KMS-11 (cell line): ENCODE results near the gene PAM.

Source experiments
- H2AFZ ChIP-seq: fragments of 200-600 bp; sonication (generic); 2 replicates; pipeline ENCODE4 v1.6.1; 2016; ENCODE audit warnings: antibody characterized with exemption, mixed run types, low read depth
- H3K27ac ChIP-seq: fragments of 200-600 bp; sonication (generic); 2 replicates; pipeline ENCODE4 v1.6.1; 2016; ENCODE audit warnings: mild to moderate bottlenecking, mixed run types
- H3K27me3 ChIP-seq: fragments of 200-600 bp; sonication (generic); 2 replicates; pipeline ENCODE4 v1.6.1; 2017; ENCODE audit warnings: mild to moderate bottlenecking, low read depth, mixed run types, moderate library complexity; ENCODE audit not compliant: insufficient read depth
- H3K36me3 ChIP-seq: fragments of 200-600 bp; sonication (generic); 2 replicates; pipeline ENCODE4 v1.6.1; 2017; ENCODE audit warnings: mild to moderate bottlenecking, mixed run types; ENCODE audit not compliant: insufficient read depth
- H3K4me1 ChIP-seq: fragments of 200-600 bp; sonication (generic); 2 replicates; pipeline ENCODE4 v1.6.1; 2016; ENCODE audit warnings: mild to moderate bottlenecking, low read depth, mixed run types; ENCODE audit not compliant: poor library complexity, severe bottlenecking
- H3K4me2 ChIP-seq: fragments of 200-600 bp; sonication (generic); 2 replicates; pipeline ENCODE4 v1.7.0; 2016; ENCODE audit warnings: mild to moderate bottlenecking, mixed run types
- H3K4me3 ChIP-seq: fragments of 200-600 bp; sonication (generic); IDR thresholded peaks from 2 replicates; pipeline ENCODE4 v1.6.1; 2017; ENCODE audit warnings: low read depth, low read length, mixed read lengths; ENCODE audit not compliant: insufficient read depth
- H3K79me2 ChIP-seq: fragments of 200-600 bp; sonication (generic); 2 replicates; pipeline ENCODE4 v1.6.1; 2016; ENCODE audit warnings: low read depth, mixed run types; ENCODE audit not compliant: insufficient read depth
- H3K9ac ChIP-seq: fragments of 200-600 bp; sonication (generic); 2 replicates; pipeline ENCODE4 v1.6.1; 2016; ENCODE audit warnings: mild to moderate bottlenecking, mixed run types
- H4K20me1 ChIP-seq: fragments of 200-600 bp; sonication (generic); 2 replicates; pipeline ENCODE4 v1.6.1; 2016; ENCODE audit warnings: mild to moderate bottlenecking, mixed run types; ENCODE audit not compliant: insufficient read depth
- TF ChIP-seq, protein P1 (sequence below): fragments of 200-600 bp; sonication (generic); conservative IDR thresholded peaks from 2 replicates; pipeline ENCODE4 v1.6.1; 2017; ENCODE audit warnings: low read depth, mild to moderate bottlenecking, antibody characterized with exemption, low read length, moderate library complexity, mixed read lengths

PAM gene

GRCh38 chr5:102794677-102795331 is 39.7 kb downstream of the PAM start:
- H3K4me1 ChIP-seq, result no peaks in the 10 kb centered on the region
- no peak overlapping the region for H2AFZ ChIP-seq
- no peaks in the 10 kb centered on the region for H3K79me2 ChIP-seq
- H3K9ac ChIP-seq, result no peak overlapping the region
- no peaks in the 10 kb centered on the region for H3K27me3 ChIP-seq
- no peaks in the 10 kb centered on the region for H4K20me1 ChIP-seq
- H3K36me3 ChIP-seq, result no peaks in the 10 kb centered on the region
- H3K4me3 ChIP-seq, result no peak overlapping the region
- TF ChIP-seq, protein P1, sequence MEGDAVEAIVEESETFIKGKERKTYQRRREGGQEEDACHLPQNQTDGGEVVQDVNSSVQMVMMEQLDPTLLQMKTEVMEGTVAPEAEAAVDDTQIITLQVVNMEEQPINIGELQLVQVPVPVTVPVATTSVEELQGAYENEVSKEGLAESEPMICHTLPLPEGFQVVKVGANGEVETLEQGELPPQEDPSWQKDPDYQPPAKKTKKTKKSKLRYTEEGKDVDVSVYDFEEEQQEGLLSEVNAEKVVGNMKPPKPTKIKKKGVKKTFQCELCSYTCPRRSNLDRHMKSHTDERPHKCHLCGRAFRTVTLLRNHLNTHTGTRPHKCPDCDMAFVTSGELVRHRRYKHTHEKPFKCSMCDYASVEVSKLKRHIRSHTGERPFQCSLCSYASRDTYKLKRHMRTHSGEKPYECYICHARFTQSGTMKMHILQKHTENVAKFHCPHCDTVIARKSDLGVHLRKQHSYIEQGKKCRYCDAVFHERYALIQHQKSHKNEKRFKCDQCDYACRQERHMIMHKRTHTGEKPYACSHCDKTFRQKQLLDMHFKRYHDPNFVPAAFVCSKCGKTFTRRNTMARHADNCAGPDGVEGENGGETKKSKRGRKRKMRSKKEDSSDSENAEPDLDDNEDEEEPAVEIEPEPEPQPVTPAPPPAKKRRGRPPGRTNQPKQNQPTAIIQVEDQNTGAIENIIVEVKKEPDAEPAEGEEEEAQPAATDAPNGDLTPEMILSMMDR, result no peak
- H3K4me2 ChIP-seq, result no peak overlapping the region
- H3K27ac ChIP-seq, result no peak overlapping the region

DNA sequence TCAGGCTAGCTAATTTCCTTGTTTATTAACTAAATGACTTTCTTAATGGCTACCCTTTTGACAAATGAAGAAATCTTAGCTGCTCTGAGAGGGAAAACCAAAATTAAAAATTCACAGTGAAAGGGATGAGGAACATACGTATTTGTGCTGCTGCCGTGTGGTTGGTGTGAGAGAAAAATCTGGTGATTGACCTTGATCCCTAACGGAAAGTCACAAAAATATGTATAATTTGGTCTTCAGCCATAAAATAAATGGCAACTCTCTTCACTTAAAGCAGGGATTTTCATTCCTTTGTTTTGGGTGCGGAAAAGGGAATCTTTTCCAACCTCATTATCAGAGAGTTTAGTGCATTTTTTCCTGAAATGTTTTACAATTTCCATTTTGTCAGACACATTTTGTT is 40.4 kb downstream of the PAM start:
- no peaks in the 10 kb centered on the region for H3K36me3 ChIP-seq
- H2AFZ ChIP-seq, result no peak overlapping the region
- H3K4me2 ChIP-seq, result no peak overlapping the region
- no peaks in the 10 kb centered on the region for H3K79me2 ChIP-seq
- no peak overlapping the region for H3K27ac ChIP-seq
- no peaks in the 10 kb centered on the region for H3K4me1 ChIP-seq
- H3K27me3 ChIP-seq, result no peaks in the 10 kb centered on the region
- TF ChIP-seq, protein P1, result no peak
- no peaks in the 10 kb centered on the region for H4K20me1 ChIP-seq
- H3K4me3 ChIP-seq, result no peak overlapping the region
- H3K9ac ChIP-seq, result no peak overlapping the region

GRCh38 chr5:102796009-102796408 is 40.9 kb downstream of the PAM start:
- Histone ChIP-seq H3K27ac (no peak overlapping the region), H3K4me2 (no peak overlapping the region), H3K4me1 (no peaks in the 10 kb centered on the region), H3K36me3 (no peaks in the 10 kb centered on the region), H2AFZ (no peak overlapping the region), H3K79me2 (no peaks in the 10 kb centered on the region), H4K20me1 (no peaks in the 10 kb centered on the region), H3K9ac (no peak overlapping the region), H3K4me3 (no peak overlapping the region), H3K27me3 (no peaks in the 10 kb centered on the region)
- TF ChIP-seq, protein P1, result no peak

DNA sequence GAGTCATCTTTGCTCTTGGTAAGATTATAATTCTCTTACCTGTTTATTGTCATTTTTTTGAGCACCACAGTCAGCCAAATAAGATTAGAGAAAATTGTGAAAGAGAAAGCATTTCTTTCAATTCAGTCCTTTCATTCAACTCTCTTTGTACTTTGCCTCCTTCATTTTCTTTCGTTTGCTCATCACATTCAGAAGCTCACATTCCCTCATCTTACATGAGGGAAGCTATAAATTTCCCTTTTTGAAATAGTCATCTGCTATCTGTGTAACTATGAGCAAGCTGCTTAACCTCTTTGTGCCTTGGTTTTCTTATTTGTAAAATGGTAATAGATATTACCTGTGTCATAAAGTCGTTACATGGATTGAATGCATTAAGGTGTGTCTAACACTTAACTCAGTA is 41.4 kb downstream of the PAM start:
- no peaks in the 10 kb centered on the region for H4K20me1 ChIP-seq
- no peaks in the 10 kb centered on the region for H3K4me1 ChIP-seq
- no peaks in the 10 kb centered on the region for H3K36me3 ChIP-seq
- no peaks in the 10 kb centered on the region for H3K79me2 ChIP-seq
- no peak overlapping the region for H3K27ac ChIP-seq
- TF ChIP-seq, protein P1, result no peak
- H3K9ac ChIP-seq, result no peak overlapping the region
- no peak overlapping the region for H3K4me3 ChIP-seq
- H3K27me3 ChIP-seq, result no peaks in the 10 kb centered on the region
- no peak overlapping the region for H2AFZ ChIP-seq
- H3K4me2 ChIP-seq, result no peak overlapping the region
